Esophagus squamous epithelium (tissue), 4 donors: ENCODE results near the gene KCTD6.

ENCODE experiments used
- POLR2A ChIP-seq, 4 donors: fragments of 450-650 bp; IDR thresholded peaks; one replicate each; pipeline ENCODE4 v1.6.1; 2017; ENCODE audit warnings: antibody characterized with exemption in 4 of 4, mild to moderate bottlenecking in 4 of 4, moderate library complexity in 3 of 4
- TF ChIP-seq, protein P1 (sequence below), 6 experiments: fragments of 450-650 bp in 4 of 6; fragments of 200-600 bp in 2 of 6; sonication (generic) in 2 of 6; IDR thresholded peaks; one replicate each; pipeline ENCODE4 v1.5.1; 2016 to 2019; ENCODE audit warnings: antibody characterized with exemption in 6 of 6, mild to moderate bottlenecking in 4 of 6, moderate library complexity in 4 of 6

DNA sequence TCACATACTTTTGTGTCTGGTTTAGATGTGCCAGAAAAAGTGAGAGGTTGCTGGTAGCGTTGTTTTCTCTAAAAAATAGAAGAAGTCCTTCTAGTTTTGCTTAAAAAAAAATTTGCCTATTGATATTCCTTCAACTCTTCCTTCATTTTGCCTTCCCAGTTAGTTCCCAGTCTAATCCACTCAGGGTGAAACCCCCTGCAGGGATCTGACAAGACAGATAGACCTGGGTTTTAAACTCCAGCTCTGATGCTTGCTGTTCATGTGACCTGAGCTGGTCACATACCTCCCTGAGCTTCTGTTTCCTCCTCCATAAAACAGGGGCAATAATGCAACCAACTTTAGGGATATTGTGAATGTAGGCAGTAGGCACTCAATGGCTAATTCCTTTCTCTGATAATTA lies 18.6 kb upstream of the KCTD6 start:
- no peak for TF ChIP-seq POLR2A (IDR thresholded peaks at IDR 0.05)
- TF ChIP-seq, protein P1, sequence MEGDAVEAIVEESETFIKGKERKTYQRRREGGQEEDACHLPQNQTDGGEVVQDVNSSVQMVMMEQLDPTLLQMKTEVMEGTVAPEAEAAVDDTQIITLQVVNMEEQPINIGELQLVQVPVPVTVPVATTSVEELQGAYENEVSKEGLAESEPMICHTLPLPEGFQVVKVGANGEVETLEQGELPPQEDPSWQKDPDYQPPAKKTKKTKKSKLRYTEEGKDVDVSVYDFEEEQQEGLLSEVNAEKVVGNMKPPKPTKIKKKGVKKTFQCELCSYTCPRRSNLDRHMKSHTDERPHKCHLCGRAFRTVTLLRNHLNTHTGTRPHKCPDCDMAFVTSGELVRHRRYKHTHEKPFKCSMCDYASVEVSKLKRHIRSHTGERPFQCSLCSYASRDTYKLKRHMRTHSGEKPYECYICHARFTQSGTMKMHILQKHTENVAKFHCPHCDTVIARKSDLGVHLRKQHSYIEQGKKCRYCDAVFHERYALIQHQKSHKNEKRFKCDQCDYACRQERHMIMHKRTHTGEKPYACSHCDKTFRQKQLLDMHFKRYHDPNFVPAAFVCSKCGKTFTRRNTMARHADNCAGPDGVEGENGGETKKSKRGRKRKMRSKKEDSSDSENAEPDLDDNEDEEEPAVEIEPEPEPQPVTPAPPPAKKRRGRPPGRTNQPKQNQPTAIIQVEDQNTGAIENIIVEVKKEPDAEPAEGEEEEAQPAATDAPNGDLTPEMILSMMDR (IDR thresholded peaks at IDR 0.05): no peak
